ENCODE measurements around the gene PPID.

DNA sequence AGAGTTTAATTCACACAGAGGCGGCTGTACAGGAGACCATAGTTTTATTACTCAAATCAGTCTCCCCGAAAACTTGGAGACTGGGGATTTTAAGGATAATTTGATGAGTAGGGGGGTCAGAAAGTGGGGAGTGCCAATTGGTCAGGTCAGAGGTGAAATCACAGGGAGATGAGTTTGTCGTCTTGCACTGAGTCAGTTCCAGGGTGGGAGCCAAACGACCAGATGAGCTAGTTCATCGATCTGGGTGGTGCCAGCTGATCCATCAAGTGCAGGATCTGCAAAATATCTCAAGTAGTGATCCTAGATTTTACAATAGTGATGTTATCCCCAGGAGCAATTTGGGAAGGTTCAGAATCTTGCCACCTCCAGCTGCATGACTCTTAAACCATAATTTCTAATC lies 47.1 kb downstream of the PPID start:
- TF ChIP-seq, protein P1, sequence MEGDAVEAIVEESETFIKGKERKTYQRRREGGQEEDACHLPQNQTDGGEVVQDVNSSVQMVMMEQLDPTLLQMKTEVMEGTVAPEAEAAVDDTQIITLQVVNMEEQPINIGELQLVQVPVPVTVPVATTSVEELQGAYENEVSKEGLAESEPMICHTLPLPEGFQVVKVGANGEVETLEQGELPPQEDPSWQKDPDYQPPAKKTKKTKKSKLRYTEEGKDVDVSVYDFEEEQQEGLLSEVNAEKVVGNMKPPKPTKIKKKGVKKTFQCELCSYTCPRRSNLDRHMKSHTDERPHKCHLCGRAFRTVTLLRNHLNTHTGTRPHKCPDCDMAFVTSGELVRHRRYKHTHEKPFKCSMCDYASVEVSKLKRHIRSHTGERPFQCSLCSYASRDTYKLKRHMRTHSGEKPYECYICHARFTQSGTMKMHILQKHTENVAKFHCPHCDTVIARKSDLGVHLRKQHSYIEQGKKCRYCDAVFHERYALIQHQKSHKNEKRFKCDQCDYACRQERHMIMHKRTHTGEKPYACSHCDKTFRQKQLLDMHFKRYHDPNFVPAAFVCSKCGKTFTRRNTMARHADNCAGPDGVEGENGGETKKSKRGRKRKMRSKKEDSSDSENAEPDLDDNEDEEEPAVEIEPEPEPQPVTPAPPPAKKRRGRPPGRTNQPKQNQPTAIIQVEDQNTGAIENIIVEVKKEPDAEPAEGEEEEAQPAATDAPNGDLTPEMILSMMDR (conservative IDR thresholded peaks at IDR 0.05; ENCODE audit: low read depth, low read length) = no peak
- TF ChIP-seq EZH2 (IDR thresholded peaks at IDR 0.05; ENCODE audit: low read length, unreplicated experiment) = no peak

Measured in PC-3 (cell line).